Spinal cord (tissue), 10 donors: ENCODE results near the gene ASB3. TPM values are rescaled to one million over a fixed set of nuclear protein-coding genes. Genes with fewer than 3 reads are reported as not detected.

Experiments
- DNase-seq, 6 donors: peaks; one replicate each; pipeline versions ENCODE4 v3.0.0 to v3.0.0-alpha.2; 2013 to 2015; ENCODE audit warnings: low spot score in 6 of 6, low read depth in 4 of 6
- H3K27ac ChIP-seq: one replicate; pipeline ENCODE4 v1.5.1; 2013; ENCODE audit warnings: low read depth, low read length, control low read depth
- H3K27me3 ChIP-seq: one replicate; pipeline ENCODE4 v1.6.1; 2013; ENCODE audit warnings: low read length; ENCODE audit not compliant: control insufficient read depth, insufficient read depth
- H3K36me3 ChIP-seq: one replicate; pipeline ENCODE4 v1.6.1; 2013; ENCODE audit warnings: low read length; ENCODE audit not compliant: control insufficient read depth, insufficient read depth
- H3K4me1 ChIP-seq: one replicate; pipeline ENCODE4 v1.6.1; 2013; ENCODE audit warnings: low read length; ENCODE audit not compliant: control insufficient read depth, insufficient read depth
- H3K4me3 ChIP-seq: one replicate; pipeline ENCODE4 v1.5.1; 2013; ENCODE audit warnings: low read depth, low read length, control low read depth
- H3K9me3 ChIP-seq: one replicate; pipeline ENCODE4 v1.6.1; 2013; ENCODE audit warnings: low read length; ENCODE audit not compliant: control insufficient read depth, insufficient read depth
- WGBS: methylation state at CpG from one replicate; pipeline ENCODE4 v1.1.5; 2013; ENCODE audit warnings: missing lambda C conversion rate; ENCODE audit not compliant: insufficient coverage; 5-methylcytosine and 5-hydroxymethylcytosine counted together
- polyA plus RNA-seq, 2 donors: library from polyadenylated mRNA; unstranded; fragments of 120-200 nt; gene quantifications; one replicate each; pipeline ENCODE4 v1.2.1, GENCODE V29; 2013; ENCODE audit not compliant: insufficient read length in 2 of 2
- total RNA-seq, 2 donors: library from RNA; depleted of rRNA in 1 of 2; stranded (reverse); fragments of 120-200 nt in 1 of 2; fragments of >200 nt in 1 of 2; gene quantifications; one replicate each; pipeline versions ENCODE4 v1.2.3 to v1.2.4, GENCODE V29; 2013 to 2014
- donor health status: healthy.

ASB3 gene
- total and polyA plus RNA-seq, 4 donors: 32.4 to 67.9 (median 42.8) TPM

- peak overlapping the region; percentile 85 for H3K27ac ChIP-seq
- peak; percentile 57 to 94 (median 75) for DNase-seq
- H3K36me3 ChIP-seq: no peaks in the 10 kb centered on the region
- H3K4me3 ChIP-seq: no peak overlapping the region
- 11% methylated on average over 2 of the region's 4 CpGs for WGBS
- H3K9me3 ChIP-seq: no peaks in the 10 kb centered on the region
- H3K27me3 ChIP-seq: no peaks in the 10 kb centered on the region
- H3K4me1 ChIP-seq: peaks cover 12% of the 10 kb centered on the region
Measured at GRCh38 chr2:53629501-53629900, 157.3 kb downstream of the ASB3 start.

- Histone ChIP-seq H3K27me3 (no peaks in the 10 kb centered on the region), H3K4me1 (peaks cover 12% of the 10 kb centered on the region), H3K9me3 (no peaks in the 10 kb centered on the region), H3K27ac (peak overlapping the region; percentile 85), H3K4me3 (no peak overlapping the region), H3K36me3 (no peaks in the 10 kb centered on the region)
- 45% methylated on average over 2 of the region's 6 CpGs for WGBS
- DNase-seq: peak in 4 of 6 donors; percentile 11 to 78 (median 36)
Measured at GRCh38 chr2:53629001-53629400, 157.8 kb downstream of the ASB3 start.

GRCh38 chr2:53622141-53622540 is 164.6 kb downstream of the ASB3 start:
- no peak overlapping the region for H3K4me3 ChIP-seq
- DNase-seq: no peak
- no peaks in the 10 kb centered on the region for H3K27me3 ChIP-seq
- H3K36me3 ChIP-seq: no peaks in the 10 kb centered on the region
- no peaks in the 10 kb centered on the region for H3K9me3 ChIP-seq
- H3K4me1 ChIP-seq: no peaks in the 10 kb centered on the region
- no peak overlapping the region for H3K27ac ChIP-seq

- Histone ChIP-seq H3K4me3 (no peak overlapping the region), H3K27me3 (no peaks in the 10 kb centered on the region), H3K9me3 (no peaks in the 10 kb centered on the region), H3K27ac (no peak overlapping the region), H3K36me3 (no peaks in the 10 kb centered on the region), H3K4me1 (no peaks in the 10 kb centered on the region)
- no CpG with 5 or more reads among the region's 2 CpGs for WGBS
- DNase-seq: no peak
Measured at GRCh38 chr2:53620981-53621380, 165.8 kb downstream of the ASB3 start.

Other genes with a start within 250 kb of the ASB3 start
- gene CHAC2, start 19.1 kb downstream of the ASB3 start, total RNA-seq: 1 to 10 TPM; 2.2 to 6.5 TPM
- gene CHAC2, start 19.1 kb downstream of the ASB3 start, polyA plus RNA-seq: 1 to 10 TPM; 7.1 to 9.4 TPM
- 10 to 100 TPM; 64.0 to 84.1 TPM for gene ERLEC1, start 91 bp upstream of the ASB3 start, total RNA-seq
- gene ERLEC1, start 91 bp upstream of the ASB3 start, polyA plus RNA-seq: 10 to 100 TPM; 53.7 to 58.3 TPM
- 10 to 100 TPM; 10.0 to 17.5 TPM for gene GPR75, start 73.0 kb upstream of the ASB3 start, total RNA-seq
- gene GPR75, start 73.0 kb upstream of the ASB3 start, polyA plus RNA-seq: 10 to 100 TPM; 12.6 to 15.4 TPM
- 10 to 100 TPM; 42.4 to 50.5 TPM for gene PSME4, start 184.0 kb upstream of the ASB3 start, total RNA-seq
- 10 to 100 TPM; 33.8 to 39.1 TPM for gene PSME4, start 184.0 kb upstream of the ASB3 start, polyA plus RNA-seq